H1 (cell line): ENCODE measurements around the gene KCNJ5.

Source experiments
- CTCF ChIP-seq, 3 experiments: IDR thresholded peaks; 1 replicate in 2 of 3; 2 replicates in 1 of 3; pipeline versions ENCODE4 v1.5.1 to v1.6.1; 2011; ENCODE audit warnings: low read length in 3 of 3, mild to moderate bottlenecking in 3 of 3, inconsistent platforms in 2 of 3, low read depth in 1 of 3, moderate library complexity in 1 of 3; ENCODE audit not compliant: insufficient read depth in 1 of 3; ENCODE audit errors: control extremely low read depth in 1 of 3
- GTF2F1 ChIP-seq: IDR thresholded peaks from 2 replicates; pipeline ENCODE4 v1.6.1; 2012; ENCODE audit warnings: low read depth, low read length, improper control_type of control experiment, borderline replicate concordance
- PHF8 ChIP-seq: fragments of 200-600 bp; sonication (generic); conservative IDR thresholded peaks from 2 replicates; pipeline ENCODE4 v1.7.1; 2012; ENCODE audit warnings: low read depth, mild to moderate bottlenecking, inconsistent platforms, low read length, moderate library complexity
- POLR2AphosphoS5 ChIP-seq: IDR thresholded peaks from 2 replicates; pipeline ENCODE4 v1.6.1; 2011; ENCODE audit warnings: low read depth, low read length

- no peak for TF ChIP-seq CTCF (IDR thresholded peaks at IDR 0.05; ENCODE audit: control extremely low read depth in 1 of 3, insufficient read depth in 1 of 3, low read depth in 1 of 3, low read length in 3 of 3)
- no peak for TF ChIP-seq PHF8
- TF ChIP-seq POLR2AphosphoS5: no peak
- TF ChIP-seq GTF2F1: no peak
These were observed 16.7 kb upstream of the KCNJ5 start for GRCh38 chr11:128874427-128874826.
